HTERT RPE-1 (cell line): ENCODE data around the gene FUS.

ENCODE experiments used
- in situ Hi-C: fragments of 300-500 bp; cut with MboI; formaldehyde crosslinking; loops from 4 replicates; pipeline ENCODE4 v1.14.3; 2020; ENCODE audit warnings: low sequenced_read_pairs

FUS gene

GRCh38 chr16:31200821-31201568 lies 21.1 kb downstream of the FUS start:
- in situ Hi-C loops, result no loop called here

GRCh38 chr16:31201582-31202413 lies 21.9 kb downstream of the FUS start:
- in situ Hi-C loops, result no loop called here

- in situ Hi-C loops, result no loop called here
Observed at GRCh38 chr16:31202414-31203375, 22.8 kb downstream of the FUS start, which contains the start of gene PYCARD. PYCARD (minus strand) TSS chr16:31202760; CDS start chr16:31202690, 70 bp downstream.

GRCh38 chr16:31204871-31205666 lies 25.1 kb downstream of the FUS start:
- in situ Hi-C loops, result no loop called here

DNA sequence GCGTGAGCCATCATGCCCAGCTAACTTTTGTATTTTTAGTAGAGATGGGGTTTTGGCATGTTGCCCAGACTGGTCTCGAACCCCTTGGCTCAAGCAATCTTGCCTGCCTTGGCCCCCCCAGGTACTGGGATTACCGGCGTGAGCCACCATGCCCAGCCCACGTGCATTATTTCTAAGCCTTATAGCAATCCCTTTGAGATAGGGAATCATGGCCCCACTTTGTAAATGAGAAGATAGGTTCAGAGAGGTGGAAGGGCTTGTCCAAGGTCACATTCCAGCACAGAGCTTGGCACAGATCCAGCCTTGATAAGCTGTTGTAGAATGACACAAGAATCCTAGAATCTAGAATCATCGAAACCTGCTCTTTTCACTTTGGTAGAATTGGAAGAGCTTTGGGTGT lies 26.8 kb downstream of the FUS start:
- in situ Hi-C loops, result no loop called here

GRCh38 chr16:31213342-31213741 lies 33.4 kb downstream of the FUS start:
- in situ Hi-C loops, result no loop called here

DNA sequence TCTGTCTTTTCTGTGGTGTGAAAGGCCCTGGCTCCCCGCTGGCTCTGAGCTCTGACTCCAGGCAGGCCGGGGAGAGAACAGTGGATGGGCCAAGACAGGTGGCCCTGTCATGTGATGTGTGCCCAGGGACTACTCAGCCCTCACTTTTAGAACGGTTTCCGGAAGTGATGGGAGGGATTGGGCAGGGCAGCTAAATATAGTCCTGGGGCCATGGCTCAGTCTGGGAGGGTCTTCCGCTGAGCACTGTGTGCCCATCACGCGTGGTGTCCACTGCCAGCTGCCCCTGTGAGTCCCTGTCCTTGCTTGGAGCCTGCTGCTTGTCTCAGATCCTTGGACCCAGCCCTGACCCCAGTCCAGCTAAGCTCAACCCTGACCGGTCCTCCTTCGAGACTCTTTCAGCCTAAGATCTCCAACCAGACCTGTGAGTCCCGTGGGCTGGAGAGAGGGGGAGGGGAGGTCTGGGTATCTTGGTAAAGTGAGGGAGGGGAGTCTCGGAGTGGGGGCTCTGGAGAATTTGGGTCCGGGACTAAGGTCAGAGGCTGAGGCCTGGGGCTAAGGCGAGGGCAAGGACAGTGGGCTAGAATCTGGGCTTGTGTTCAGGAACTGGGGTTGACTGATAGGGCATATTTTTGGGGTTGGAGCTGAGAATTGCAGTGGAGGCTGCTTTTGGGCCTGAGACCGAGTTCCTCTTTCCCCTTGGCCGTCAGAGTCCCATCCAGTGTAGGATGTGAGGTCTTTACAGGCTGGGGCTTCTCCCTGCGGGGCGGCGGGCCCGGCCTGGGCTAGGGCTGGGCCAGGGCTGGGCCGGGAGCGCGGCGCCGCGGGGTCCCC lies 34.2 kb downstream of the FUS start, which contains the start of gene TRIM72:
TSS of gene TRIM72 (plus strand) at position 243 of the 831 bp plus-strand sequence. CDS start 620 bp downstream, outside the sequence.
- in situ Hi-C loops, result no loop called here

DNA sequence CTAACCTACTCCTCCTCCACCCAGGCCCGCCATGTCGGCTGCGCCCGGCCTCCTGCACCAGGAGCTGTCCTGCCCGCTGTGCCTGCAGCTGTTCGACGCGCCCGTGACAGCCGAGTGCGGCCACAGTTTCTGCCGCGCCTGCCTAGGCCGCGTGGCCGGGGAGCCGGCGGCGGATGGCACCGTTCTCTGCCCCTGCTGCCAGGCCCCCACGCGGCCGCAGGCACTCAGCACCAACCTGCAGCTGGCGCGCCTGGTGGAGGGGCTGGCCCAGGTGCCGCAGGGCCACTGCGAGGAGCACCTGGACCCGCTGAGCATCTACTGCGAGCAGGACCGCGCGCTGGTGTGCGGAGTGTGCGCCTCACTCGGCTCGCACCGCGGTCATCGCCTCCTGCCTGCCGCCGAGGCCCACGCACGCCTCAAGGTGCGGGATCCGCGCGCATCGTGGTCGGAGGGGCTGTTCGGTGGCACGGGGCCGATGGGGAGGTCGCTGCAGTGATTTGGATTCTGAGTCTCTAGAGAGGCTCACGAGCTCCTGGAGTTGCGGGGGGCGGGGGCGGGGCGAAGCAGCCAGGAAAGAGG lies 34.9 kb downstream of the FUS start:
- in situ Hi-C loops, result no loop called here

- in situ Hi-C loops, result no loop called here
Observed at GRCh38 chr16:31215287-31216162, 35.6 kb downstream of the FUS start.

- in situ Hi-C loops, result no loop called here
Observed at GRCh38 chr16:31216422-31217135, 36.6 kb downstream of the FUS start, which contains the start of gene PYDC1. PYDC1 (minus strand) TSS chr16:31217135; CDS start chr16:31217028, 107 bp downstream.

- in situ Hi-C loops, result no loop called here
Observed at GRCh38 chr16:31217136-31217530, 37.2 kb downstream of the FUS start.

DNA sequence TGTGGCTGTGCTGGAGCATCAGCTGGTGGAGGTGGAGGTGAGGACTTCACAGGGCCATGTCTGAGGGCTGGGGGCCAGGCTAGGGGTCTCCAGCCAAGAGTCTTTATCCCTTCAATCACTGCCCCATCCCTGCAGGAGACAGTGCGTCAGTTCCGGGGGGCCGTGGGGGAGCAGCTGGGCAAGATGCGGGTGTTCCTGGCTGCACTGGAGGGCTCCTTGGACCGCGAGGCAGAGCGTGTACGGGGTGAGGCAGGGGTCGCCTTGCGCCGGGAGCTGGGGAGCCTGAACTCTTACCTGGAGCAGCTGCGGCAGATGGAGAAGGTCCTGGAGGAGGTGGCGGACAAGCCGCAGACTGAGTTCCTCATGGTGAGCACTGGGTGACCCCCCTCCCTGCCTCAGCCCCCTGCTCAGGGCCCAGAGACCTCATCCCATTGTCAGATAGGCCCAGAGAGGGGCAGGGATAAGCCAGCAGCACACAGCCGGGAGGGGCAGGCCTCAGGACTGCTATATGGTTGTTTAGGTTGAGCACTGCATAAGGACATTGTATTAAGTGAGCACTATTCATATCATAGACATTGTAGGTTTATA lies 39.3 kb downstream of the FUS start:
- in situ Hi-C loops, result no loop called here

DNA sequence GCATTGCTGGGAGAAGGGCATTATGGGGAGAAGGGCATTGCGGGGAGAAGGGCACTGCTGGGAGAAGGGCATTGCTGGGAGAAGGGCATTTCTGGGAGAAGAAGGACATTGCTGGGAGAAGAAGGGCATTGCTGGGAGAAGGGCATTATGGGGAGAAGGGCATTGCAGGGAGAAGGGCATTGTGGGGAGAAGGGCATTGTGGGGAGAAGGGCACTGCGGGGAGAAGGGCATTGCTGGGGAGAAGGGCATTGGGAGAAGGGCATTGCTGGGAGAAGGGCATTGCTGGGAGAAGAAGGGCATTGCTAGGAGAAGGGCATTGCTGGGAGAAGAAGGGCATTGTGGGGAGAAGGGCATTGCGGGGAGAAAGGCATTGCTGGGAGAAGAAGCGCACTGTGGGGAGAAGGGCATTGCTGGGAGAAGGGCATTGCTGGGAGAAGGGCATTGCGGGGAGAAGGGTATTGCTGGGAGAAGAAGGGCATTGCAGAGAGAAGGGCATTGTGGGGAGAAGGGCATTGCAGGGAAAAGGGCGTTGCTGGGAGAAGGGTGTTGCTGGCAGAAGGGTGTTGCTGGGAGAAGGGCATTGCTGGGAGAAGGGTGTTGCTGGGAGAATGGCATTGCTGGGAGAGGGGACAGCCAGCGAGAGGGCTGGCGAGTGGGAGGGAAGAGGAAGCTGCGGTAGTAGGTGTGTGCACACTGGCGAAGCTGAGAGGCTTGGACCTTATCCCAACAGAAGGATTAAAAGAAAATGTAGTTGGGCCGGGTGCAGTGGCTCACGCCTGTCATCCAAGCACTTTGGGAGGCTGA lies 41.6 kb downstream of the FUS start:
- in situ Hi-C loops, result no loop called here

DNA sequence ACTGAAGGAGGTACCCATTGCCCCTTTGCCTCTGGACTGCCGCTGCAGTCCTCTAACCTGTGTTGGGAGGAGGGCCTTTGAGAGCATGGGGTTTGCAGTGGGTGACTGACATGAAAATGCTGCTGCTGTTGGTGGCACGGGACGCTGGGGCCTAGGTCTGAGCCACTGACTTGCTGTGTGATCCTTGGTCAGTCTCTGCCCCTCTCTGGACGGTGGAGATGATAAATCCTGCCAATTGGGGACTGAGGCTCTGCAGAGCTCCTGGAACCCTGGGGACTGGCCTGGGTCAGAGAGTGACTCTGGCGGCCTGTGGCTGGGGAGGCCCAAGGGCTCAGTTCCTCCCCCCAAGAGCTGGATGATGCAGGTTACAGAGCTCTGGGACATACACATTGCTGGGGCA lies 43.1 kb downstream of the FUS start:
- in situ Hi-C loops, result no loop called here

DNA sequence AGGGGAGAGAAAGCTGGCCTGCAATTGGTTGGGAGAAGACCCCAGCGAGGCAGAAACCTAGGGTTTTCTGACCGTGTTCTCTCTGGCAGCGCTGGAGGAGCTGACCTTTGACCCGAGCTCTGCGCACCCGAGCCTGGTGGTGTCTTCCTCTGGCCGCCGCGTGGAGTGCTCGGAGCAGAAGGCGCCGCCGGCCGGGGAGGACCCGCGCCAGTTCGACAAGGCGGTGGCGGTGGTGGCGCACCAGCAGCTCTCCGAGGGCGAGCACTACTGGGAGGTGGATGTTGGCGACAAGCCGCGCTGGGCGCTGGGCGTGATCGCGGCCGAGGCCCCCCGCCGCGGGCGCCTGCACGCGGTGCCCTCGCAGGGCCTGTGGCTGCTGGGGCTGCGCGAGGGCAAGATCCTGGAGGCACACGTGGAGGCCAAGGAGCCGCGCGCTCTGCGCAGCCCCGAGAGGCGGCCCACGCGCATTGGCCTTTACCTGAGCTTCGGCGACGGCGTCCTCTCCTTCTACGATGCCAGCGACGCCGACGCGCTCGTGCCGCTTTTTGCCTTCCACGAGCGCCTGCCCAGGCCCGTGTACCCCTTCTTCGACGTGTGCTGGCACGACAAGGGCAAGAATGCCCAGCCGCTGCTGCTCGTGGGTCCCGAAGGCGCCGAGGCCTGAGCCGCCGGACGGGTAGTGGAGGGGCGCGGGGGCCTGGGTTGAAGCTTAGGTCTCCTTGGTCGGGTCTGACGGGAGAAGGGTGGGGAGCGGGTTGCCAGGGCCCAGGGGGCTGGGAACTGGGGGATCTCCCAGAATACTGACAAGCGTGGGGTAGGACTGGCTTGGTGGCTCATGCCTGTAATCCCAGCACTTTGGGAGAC lies 44.4 kb downstream of the FUS start:
- in situ Hi-C loops, result no loop called here
